ENCODE measurements around the gene CCDC13.

DNA sequence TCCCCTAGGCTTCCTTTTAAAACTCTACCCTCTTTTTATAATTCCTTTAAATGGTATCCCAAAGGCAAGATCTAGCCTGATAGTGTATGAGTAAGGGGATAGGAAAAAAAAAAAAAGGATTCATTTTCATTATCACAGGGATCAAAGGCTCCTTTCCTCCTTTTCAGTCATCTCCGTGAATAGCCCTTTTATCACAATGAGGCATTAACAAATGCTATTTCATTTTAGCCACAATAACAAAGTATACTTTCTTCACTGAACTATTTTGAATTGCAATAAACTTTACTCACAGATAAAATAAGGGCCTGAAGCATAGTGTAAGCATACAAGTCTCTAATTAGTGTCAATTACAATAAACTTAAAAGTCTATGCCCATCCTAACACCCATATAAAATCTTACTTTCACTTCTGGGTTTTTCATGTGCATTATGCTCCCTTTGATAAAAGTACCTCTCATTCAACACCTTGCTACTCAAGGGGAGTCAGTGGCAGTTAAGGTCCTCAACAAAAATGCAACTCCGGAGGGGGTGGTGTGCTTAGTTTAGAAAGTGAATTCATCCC lies 22.6 kb upstream of the CCDC13 start:
- TF ChIP-seq, protein P1, sequence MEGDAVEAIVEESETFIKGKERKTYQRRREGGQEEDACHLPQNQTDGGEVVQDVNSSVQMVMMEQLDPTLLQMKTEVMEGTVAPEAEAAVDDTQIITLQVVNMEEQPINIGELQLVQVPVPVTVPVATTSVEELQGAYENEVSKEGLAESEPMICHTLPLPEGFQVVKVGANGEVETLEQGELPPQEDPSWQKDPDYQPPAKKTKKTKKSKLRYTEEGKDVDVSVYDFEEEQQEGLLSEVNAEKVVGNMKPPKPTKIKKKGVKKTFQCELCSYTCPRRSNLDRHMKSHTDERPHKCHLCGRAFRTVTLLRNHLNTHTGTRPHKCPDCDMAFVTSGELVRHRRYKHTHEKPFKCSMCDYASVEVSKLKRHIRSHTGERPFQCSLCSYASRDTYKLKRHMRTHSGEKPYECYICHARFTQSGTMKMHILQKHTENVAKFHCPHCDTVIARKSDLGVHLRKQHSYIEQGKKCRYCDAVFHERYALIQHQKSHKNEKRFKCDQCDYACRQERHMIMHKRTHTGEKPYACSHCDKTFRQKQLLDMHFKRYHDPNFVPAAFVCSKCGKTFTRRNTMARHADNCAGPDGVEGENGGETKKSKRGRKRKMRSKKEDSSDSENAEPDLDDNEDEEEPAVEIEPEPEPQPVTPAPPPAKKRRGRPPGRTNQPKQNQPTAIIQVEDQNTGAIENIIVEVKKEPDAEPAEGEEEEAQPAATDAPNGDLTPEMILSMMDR (IDR thresholded peaks at IDR 0.05; ENCODE audit: insufficient read depth, low read depth, low read length) = no peak
- TF ChIP-seq EZH2 (IDR thresholded peaks at IDR 0.05; ENCODE audit: insufficient read depth, low read length) = no peak
